DND-41 (cell line): ENCODE results near the gene PRKAR1B.

Source experiments
- ATAC-seq: fragments of 200-7000 bp; cut with Tn5 transposase; 3 replicates; pipeline ENCODE4 v1.9.1; 2021; ENCODE audit warnings: low read depth; ENCODE audit not compliant: insufficient read depth
- DNase-seq: peaks from one replicate; pipeline ENCODE4 v3.0.0-alpha.2; 2020
- H2AFZ ChIP-seq: 2 replicates; pipeline ENCODE4 v1.6.0; 2012; ENCODE audit warnings: low read depth, low read length
- H3K27ac ChIP-seq: 2 replicates; pipeline ENCODE4 v1.5.1; 2012; ENCODE audit warnings: low read length, inconsistent platforms
- H3K27me3 ChIP-seq: fragments of 200-600 bp; sonication (generic); 2 replicates; pipeline ENCODE4 v1.6.0; 2012; ENCODE audit warnings: low read length, mild to moderate bottlenecking, inconsistent platforms; ENCODE audit not compliant: insufficient read depth, poor library complexity
- H3K36me3 ChIP-seq: 2 replicates; pipeline ENCODE4 v1.5.1; 2012; ENCODE audit warnings: low read length, inconsistent platforms; ENCODE audit not compliant: insufficient read depth
- H3K4me1 ChIP-seq: 2 replicates; pipeline ENCODE4 v1.5.1; 2012; ENCODE audit warnings: mild to moderate bottlenecking, low read length; ENCODE audit not compliant: insufficient read depth
- H3K4me2 ChIP-seq: 2 replicates; pipeline ENCODE4 v1.6.0; 2012; ENCODE audit warnings: mild to moderate bottlenecking, moderate library complexity, low read length, inconsistent platforms; ENCODE audit not compliant: insufficient read depth
- H3K4me3 ChIP-seq, 2 experiments: fragments of 200-600 bp in 1 of 2; shearing (Covaris generic) in 1 of 2; 2 replicates each; pipeline ENCODE4 v1.5.1; 2012 to 2016; ENCODE audit warnings: inconsistent platforms in 2 of 2, low read length in 2 of 2, mild to moderate bottlenecking in 2 of 2, low read depth in 1 of 2, moderate library complexity in 1 of 2
- H3K79me2 ChIP-seq: 2 replicates; pipeline ENCODE4 v1.6.0; 2012; ENCODE audit warnings: low read length, inconsistent platforms; ENCODE audit not compliant: insufficient read depth
- H3K9ac ChIP-seq: 2 replicates; pipeline ENCODE4 v1.6.0; 2012; ENCODE audit warnings: low read depth, mild to moderate bottlenecking, inconsistent platforms, low read length, moderate library complexity
- H3K9me3 ChIP-seq: 2 replicates; pipeline ENCODE4 v1.5.1; 2012; ENCODE audit warnings: low read length, moderate library complexity, mild to moderate bottlenecking, inconsistent platforms; ENCODE audit not compliant: insufficient read depth, severe bottlenecking
- H4K20me1 ChIP-seq: 2 replicates; pipeline ENCODE4 v1.6.0; 2012; ENCODE audit warnings: low read length; ENCODE audit not compliant: insufficient read depth
- CTCF ChIP-seq: IDR thresholded peaks from 2 replicates; pipeline ENCODE4 v1.5.1; 2012; ENCODE audit warnings: borderline replicate concordance, low read length, moderate library complexity, mild to moderate bottlenecking; ENCODE audit not compliant: poor library complexity, severe bottlenecking; ENCODE audit errors: extremely low read depth
- EZH2 ChIP-seq: IDR thresholded peaks from 3 replicates; pipeline ENCODE4 v1.6.1; 2012; ENCODE audit warnings: borderline replicate concordance, low read depth, mild to moderate bottlenecking, moderate library complexity, low read length, inconsistent platforms; ENCODE audit not compliant: severe bottlenecking

PRKAR1B gene

GRCh38 chr7:631964-632830, 94.9 kb downstream of the PRKAR1B start:
- no peak for ATAC-seq
- no peaks in the 10 kb centered on the region for H3K36me3 ChIP-seq
- H3K27me3 ChIP-seq, result no peaks in the 10 kb centered on the region
- no peak for DNase-seq
- no peaks in the 10 kb centered on the region for H4K20me1 ChIP-seq
- no peak for TF ChIP-seq EZH2
- no peak for TF ChIP-seq CTCF
- no peak overlapping the region for H2AFZ ChIP-seq
- no peak overlapping the region for H3K4me2 ChIP-seq
- H3K27ac ChIP-seq, result no peak overlapping the region
- peaks cover 3% of the 10 kb centered on the region for H3K9me3 ChIP-seq
- no peak overlapping the region for H3K4me3 ChIP-seq
- no peak overlapping the region for H3K9ac ChIP-seq
- H3K79me2 ChIP-seq, result no peaks in the 10 kb centered on the region
- peaks cover 5% of the 10 kb centered on the region for H3K4me1 ChIP-seq

GRCh38 chr7:631291-631711, 95.8 kb downstream of the PRKAR1B start:
- no peak for DNase-seq
- Histone ChIP-seq H4K20me1 (no peaks in the 10 kb centered on the region), H2AFZ (no peak overlapping the region), H3K79me2 (no peaks in the 10 kb centered on the region), H3K9ac (no peak overlapping the region), H3K4me3 (no peak overlapping the region), H3K36me3 (no peaks in the 10 kb centered on the region), H3K9me3 (peaks cover 5% of the 10 kb centered on the region), H3K27ac (peak overlapping the region; percentile 44; the same call in 1 of the 2 replicates), H3K4me2 (no peak overlapping the region), H3K27me3 (no peaks in the 10 kb centered on the region), H3K4me1 (peaks cover under 1% of the 10 kb centered on the region; the same call in 1 of the 2 replicates)
- ATAC-seq, result no peak
- no peak for TF ChIP-seq EZH2
- TF ChIP-seq CTCF, result no peak

GRCh38 chr7:630539-630938, 96.5 kb downstream of the PRKAR1B start:
- no peak for DNase-seq
- no peak for TF ChIP-seq CTCF
- no peak for TF ChIP-seq EZH2
- no peak overlapping the region for H3K4me2 ChIP-seq
- ATAC-seq, result no peak
- H3K27ac ChIP-seq, result no peak overlapping the region
- H4K20me1 ChIP-seq, result no peaks in the 10 kb centered on the region
- H3K9ac ChIP-seq, result no peak overlapping the region
- no peaks in the 10 kb centered on the region for H3K27me3 ChIP-seq
- no peak overlapping the region for H2AFZ ChIP-seq
- no peaks in the 10 kb centered on the region for H3K36me3 ChIP-seq
- no peaks in the 10 kb centered on the region for H3K79me2 ChIP-seq
- no peak overlapping the region for H3K4me3 ChIP-seq
- H3K4me1 ChIP-seq, result no peaks in the 10 kb centered on the region
- peaks cover 11% of the 10 kb centered on the region for H3K9me3 ChIP-seq
